DMS53 treated with DMSO at 0.1 percent for 48 hours (cell line): Measurements from ENCODE around the gene FAM118A.
A peak's percentile ranks its signal among the peaks of the same experiment; 100 is the strongest.
"Not testable (repeated sequence)": the region's sequence is repeated elsewhere in the genome, so short reads cannot be mapped to it uniquely, and the experiment has no call there.

Experiments used
- DNase-seq: peaks from one replicate; lab custom pipeline; 2025; ENCODE audit not compliant: unreplicated experiment; lab: John Stamatoyannopoulos, UW

Gene FAM118A

DNA sequence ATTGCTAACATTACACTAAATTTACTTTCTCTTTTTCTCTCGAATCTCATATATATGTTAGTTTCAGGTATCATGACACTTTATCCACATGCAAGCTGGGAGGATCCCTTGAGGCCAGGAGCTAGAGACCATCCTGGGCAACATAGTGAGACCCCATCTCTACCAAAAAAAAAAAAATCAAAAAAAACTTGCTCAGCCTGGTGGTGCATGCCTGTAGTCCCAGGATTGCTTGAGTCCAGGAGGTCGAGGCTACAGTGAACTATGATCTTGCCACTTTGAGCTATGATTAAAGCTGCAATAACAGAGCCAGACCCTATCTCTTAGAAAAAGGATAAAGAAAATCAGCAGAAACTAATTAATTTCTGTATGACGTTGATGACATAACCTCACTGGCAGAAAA is 28.7 kb upstream of the FAM118A start:
- no peak for DNase-seq

DNA sequence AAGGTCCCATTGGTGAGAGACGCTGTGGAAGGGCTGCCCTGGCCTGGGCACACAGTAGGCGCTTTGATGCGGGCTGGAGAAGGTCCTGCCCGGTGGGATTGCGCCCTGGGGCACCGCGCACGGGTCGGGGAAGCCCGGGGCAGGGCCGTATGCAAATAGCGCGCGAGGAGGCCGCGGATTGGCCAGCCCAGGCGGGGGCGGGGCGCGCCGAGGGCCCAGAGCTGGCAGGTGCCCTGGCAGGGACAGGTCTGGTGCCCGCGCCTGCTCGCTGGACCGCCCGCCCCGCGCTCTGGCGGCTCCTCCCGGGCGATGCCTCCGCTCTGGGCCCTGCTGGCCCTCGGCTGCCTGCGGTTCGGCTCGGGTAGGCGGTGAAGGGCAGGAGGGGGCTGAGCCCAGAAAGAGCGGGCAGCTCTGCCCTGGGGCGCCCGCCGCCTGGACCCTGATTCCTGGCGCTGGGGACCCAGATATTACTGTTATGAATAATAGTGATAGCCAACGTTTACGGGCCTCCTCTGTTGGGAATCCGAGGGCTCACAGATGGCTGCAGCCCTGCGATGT is 24.9 kb upstream of the FAM118A start, which contains the start of gene UPK3A:
UPK3A (plus strand) TSS at position 245 of the 558 bp plus-strand sequence; CDS start at position 310, 65 bp downstream.
- peak; percentile 64 for DNase-seq

DNA sequence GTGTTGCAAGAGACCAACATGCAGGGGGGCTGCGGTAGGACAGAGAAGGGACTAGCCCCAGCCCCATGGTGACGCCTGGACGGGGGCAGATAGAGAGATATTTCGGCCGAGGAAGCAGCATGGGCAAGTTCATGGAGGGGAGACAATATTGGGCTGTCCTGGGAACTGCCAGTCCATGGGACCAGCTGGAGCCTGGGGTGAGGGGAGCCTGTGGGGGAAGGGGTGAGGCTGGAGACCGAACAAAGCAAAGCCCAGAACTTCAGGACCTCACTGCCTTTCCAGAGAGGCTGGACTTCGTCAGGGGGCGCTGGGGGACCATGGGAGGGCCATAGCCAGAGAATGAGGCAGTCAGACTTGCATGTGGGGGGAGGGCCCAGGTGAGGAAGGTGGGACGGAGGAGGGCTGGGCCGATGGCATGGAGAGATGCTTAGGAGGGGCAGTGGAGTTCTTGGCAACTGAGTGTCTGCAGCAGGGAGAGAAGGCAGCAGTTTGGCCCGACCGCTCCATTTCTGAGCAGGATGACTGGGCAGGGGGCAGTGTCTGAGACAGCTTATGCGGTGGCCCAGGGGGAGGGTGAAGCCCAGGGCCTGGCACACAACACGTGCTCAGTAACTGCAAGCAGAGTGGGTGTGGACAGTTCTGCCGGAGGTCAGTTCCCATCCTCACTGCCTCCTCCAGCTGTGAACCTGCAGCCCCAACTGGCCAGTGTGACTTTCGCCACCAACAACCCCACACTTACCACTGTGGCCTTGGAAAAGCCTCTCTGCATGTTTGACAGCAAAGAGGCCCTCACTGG is 24.3 kb upstream of the FAM118A start:
- no peak for DNase-seq

DNA sequence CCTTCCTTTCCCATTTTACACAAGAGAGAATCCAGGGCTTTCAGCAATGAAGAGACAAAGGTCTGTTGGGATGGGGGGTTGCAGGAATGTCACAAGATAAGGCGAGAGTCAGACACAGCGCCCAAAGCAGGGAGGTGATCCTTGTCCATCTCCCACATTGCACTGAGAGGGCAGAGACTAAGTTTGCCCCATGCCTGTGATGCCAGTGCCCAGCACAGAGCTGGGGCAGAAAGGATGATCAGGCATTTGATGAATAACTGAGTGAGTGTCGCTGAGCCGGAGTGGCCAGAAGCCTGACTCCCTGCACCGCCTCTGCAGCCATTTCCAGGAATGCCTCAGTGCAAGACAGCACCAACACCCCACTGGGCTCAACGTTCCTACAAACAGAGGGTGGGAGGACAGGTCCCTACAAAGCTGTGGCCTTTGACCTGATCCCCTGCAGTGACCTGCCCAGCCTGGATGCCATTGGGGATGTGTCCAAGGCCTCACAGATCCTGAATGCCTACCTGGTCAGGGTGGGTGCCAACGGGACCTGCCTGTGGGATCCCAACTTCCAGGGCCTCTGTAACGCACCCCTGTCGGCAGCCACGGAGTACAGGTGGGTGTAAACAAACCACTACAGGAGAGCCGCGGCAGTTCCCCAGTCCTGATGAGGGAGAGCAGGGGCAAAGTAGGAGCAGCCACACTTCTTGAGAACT is 22.7 kb upstream of the FAM118A start:
- DNase-seq: no peak

DNA sequence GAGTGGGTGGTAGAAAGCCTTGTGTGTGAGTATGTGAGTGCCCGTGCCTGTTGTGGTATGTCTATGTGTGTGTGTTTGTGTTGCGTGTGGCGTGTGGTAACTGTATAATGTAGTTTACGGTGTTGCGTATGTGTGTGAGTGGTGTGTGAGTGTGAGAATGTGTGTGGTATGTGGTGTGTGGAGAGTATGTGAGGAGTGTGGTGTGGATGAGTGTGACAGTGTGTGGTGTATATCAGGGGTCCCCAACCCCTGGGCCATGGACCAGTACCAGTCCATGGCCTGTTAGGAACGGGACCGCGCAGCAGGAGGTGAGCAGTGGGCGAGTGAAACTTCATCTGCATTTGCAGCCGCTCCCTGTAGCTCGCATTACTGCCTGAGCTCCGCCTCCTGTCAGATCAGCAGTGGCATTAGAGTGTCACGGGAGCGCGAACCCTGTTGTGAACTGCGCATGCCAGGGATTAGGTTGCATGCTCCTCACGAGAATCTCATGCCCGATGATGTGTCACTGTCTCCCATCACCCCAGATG is 19.3 kb upstream of the FAM118A start:
- DNase-seq: peak; percentile 65

GRCh38 chr22:45291061-45291930 is 18.4 kb upstream of the FAM118A start:
- DNase-seq: no peak

DNA sequence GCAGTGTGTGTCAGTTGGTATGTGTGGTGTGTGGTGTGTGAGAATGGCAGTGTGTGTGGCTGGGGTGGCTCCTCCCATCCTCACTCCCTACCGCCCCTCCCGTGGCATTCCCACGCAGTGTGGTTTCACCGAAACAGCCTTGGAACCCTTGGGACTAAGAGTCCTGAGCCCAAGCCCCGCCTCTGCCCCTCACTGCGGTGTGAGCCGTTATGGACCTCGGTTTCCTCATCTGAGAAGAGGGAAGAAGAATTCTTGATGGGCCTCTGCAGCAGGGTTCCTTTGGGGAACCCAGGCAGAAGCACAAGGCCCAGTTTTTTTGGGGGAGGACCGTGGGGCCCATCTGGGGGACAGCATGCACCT is 17.8 kb upstream of the FAM118A start:
- DNase-seq: no peak

- no peak for DNase-seq
Observed at GRCh38 chr22:45292731-45293442, 16.8 kb upstream of the FAM118A start.

- no peak for DNase-seq
Observed at GRCh38 chr22:45294030-45294429, 15.7 kb upstream of the FAM118A start.

GRCh38 chr22:45295004-45295403 is 14.7 kb upstream of the FAM118A start:
- not testable (repeated sequence) for DNase-seq

GRCh38 chr22:45295492-45295891 is 14.2 kb upstream of the FAM118A start:
- no peak for DNase-seq

DNA sequence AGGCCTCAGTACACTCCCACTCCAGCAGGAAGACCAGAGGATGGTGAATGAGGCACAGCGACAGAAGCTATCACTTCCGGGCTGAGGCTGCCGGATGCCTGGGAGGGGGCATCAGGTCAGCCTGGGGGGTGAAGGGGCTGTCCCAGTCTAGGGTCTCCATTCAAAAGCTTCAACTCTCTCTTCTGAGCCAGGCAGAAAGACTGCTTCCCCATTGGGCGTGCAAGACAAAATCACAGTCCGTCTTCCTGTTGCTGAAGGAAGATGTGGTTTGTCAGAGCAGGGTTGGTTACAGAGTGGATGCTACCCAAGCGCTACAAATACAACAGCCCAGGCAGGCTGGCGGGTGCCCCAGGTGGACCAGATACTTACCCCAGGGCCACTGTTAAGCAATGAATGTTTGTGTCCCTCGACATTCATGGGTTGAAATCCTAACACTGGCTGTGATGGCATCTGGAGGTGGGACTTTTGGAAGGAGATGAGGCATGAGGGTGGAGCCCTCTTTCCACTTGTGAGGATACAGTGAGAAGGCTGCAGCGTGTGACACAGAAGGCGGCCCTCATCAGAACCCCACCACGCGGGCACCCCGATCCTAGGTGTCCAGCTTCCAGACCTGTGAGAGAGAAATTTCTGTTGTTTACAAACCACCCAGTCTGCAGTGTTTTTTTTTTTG is 13.0 kb upstream of the FAM118A start:
- no peak for DNase-seq

- DNase-seq: no peak
Observed at GRCh38 chr22:45298934-45299505, 10.7 kb upstream of the FAM118A start.

- no peak for DNase-seq
Observed at GRCh38 chr22:45302751-45303150, 7.0 kb upstream of the FAM118A start.

GRCh38 chr22:45303181-45303580 is 6.6 kb upstream of the FAM118A start:
- no peak for DNase-seq

- no peak for DNase-seq
Observed at GRCh38 chr22:45304971-45305370, 4.8 kb upstream of the FAM118A start.

GRCh38 chr22:45305456-45306075 is 4.2 kb upstream of the FAM118A start:
- DNase-seq: no peak

DNA sequence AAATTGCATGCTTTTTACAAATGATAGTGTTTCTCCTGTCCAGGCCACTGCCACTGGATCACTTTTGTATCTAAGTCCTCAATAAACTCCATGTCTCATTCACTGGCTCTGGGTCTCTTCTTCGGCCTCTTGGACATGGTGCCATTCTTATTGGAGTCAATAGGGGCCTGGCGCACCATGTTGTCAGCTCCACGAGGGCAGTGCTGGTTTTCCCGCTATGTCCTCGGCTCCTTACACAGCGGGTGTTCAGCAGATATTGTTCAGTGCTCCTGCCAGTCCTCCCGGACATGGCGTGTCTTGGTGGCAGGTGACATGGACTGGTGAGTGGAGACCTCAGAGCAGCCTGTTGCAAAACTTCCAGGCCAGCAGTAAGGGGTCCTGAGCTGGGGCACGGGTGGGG is 3.6 kb upstream of the FAM118A start:
- no peak for DNase-seq

DNA sequence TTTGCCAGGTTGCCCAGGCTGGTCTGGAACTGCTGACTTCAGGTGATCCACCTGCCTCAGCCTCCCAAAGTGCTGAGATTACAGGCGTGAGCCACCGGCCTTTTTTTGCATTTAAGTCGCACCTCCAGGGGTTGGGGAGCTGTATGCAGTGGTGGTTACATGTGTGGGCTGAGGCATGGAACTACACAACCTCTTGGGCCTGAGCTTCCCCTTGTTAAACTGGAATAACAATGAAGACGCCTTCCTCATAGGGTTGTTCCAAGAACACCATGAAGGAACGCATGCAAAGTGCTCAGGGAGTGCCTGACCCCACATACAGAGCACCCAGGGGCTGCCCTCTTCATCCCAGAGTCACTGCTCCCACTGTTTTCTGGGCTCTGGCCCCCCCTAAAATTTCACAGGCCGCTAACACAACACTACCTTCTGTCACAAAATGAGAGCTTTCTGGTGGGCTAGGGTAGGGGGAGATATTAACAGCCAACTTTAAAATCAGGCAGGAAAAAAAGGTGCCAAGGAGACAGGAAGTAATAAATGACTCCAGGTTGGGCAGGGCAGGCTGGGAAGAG is 1.3 kb upstream of the FAM118A start:
- no peak for DNase-seq
